GM21717 (cell line): Measurements from ENCODE around the gene ANKFY1.

Experiments used
- ATAC-seq: cut with Tn5 transposase; IDR thresholded peaks from one replicate; pipeline ENCODE4 v1.9.1; 2021; ENCODE audit warnings: mild to moderate bottlenecking, moderate library complexity; ENCODE audit not compliant: unreplicated experiment

Gene ANKFY1

DNA sequence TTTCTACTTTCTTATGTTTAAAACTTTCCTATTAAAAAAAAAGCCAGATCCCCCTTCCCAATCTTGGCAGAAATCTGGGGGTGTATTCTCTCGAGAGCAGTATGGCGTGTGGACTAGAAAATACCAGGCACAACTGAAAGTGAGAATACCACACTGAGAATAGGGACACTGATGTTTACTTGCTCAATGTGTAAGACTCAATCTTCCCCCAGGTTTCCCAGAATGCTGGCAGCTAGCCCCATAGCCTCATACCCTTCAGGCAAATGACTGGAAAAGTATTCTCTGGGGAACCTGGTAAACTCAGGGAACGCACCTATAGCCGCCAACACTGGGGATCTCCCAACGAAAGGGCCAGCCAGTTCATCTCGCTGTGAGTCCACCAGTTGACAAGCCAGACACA is 136.2 kb downstream of the ANKFY1 start:
- ATAC-seq = no peak

DNA sequence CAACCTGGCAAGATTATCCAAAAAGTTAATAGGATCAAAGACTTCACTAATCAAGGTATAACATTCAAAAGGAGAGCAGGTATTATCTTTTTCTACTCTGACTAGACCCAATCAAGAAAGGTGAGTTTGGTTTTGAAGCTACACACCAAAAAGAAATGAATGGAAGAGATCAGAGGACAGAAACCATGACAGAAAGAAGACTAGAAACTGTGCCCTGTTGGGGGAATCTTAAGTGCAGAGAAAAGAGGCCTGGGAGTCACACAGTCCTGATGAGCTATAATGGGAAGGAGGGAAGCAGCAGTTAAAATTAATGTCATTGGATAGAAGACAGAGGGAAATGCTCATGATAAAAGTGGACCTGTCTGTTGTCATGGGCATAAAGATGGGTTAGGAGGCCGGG is 138.2 kb downstream of the ANKFY1 start:
- ATAC-seq = no peak

- no peak for ATAC-seq
Observed at GRCh38 chr17:4124999-4125398, 138.8 kb downstream of the ANKFY1 start.

DNA sequence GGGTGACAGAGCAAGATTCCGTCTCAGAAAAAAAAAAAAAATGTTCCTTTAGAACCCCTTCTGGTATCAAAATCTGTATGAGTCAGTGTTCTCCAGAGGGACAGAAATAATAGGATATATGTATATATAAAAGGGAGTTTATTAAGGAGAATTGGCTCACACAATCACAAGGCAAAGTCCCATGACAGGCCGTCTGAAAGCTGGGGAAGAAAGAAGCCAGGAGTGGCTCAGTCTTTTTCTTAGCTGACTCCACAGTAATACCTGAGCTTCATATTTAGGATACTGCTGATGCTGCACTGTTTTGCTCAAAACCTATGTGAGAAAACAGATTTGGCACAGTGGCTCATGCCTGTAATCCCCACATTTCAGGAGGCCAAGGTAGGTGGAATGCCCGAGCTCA is 143.4 kb downstream of the ANKFY1 start:
- ATAC-seq = no peak

GRCh38 chr17:4119299-4119698 is 144.5 kb downstream of the ANKFY1 start:
- ATAC-seq = no peak

DNA sequence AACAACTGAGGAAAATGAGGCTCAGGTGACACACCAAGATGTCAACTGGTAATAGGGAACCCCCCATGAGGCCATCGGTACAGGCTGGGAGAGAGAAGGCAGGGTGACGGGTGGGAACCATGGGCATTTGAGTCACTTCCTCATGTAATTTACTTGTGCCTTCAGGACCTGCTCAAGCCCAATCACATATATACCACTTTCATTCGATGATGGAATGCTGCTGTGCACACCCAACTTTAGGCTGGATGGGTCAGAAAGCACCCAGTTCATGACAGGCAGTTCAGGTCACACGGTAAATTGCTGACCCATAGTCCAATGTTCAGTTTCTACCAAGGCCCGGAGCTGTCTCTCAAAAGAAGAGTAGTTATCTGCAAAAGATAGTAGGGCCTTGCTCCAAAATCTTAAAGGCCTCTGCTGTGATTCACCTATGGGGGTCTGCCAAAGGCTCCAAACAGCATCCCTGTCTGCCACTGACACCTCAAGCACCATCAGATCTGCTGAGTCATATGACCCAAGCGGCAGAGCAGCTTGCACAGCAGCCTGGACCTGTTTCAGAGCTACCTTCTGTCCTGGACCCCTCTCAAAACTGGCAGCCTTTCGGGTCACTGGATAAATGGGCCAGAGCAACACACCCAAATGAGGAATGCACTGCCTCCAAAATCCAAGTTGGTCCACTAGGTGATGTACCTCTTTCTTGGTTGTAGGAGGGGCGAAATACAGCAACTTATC is 145.6 kb downstream of the ANKFY1 start:
- ATAC-seq = no peak

DNA sequence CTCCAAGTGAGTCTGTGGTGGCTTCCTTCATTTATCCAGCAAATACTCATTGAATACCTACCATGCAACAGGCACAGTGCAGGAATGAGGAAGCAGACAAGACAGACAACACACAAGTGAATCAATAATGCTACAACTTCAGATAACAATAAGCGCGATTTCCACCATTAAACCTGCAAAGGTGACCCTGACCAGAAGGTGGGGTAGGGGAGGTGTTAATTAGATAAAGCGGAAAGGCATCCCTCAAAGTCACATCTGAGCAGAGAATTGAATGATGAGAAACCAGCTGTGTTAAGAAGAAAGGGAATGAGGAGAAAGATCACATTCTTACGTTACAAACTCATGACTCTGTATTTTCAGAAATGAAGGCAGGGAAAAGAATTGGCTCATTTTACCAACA is 147.3 kb downstream of the ANKFY1 start:
- no peak for ATAC-seq
